HepG2 (cell line): Measurements from ENCODE around the gene USP30. TPM values are rescaled to one million over a fixed set of nuclear protein-coding genes. Genes with fewer than 3 reads are reported as not detected.

Experiments
- CBFB ChIP-seq: sonication (generic); formaldehyde crosslinking; IDR thresholded peaks from 2 replicates; pipeline ENCODE4 v1.4.0; 2020; ENCODE audit warnings: missing genetic modification reagents
- CC2D1A ChIP-seq: sonication (generic); formaldehyde crosslinking; IDR thresholded peaks from 2 replicates; pipeline ENCODE4 v1.8.1; 2023; ENCODE audit warnings: mild to moderate bottlenecking, missing genetic modification reagents
- CREB1 ChIP-seq, 2 experiments: fragments of 450-650 bp in 1 of 2; IDR thresholded peaks; 2 replicates each; pipeline ENCODE4 v1.6.1; 2016 to 2017; ENCODE audit warnings: control low read depth in 1 of 2, mild to moderate bottlenecking in 1 of 2, missing compliant biosample characterization in 1 of 2, missing genetic modification characterization in 1 of 2
- EEA1 ChIP-seq: sonication (generic); formaldehyde crosslinking; IDR thresholded peaks from 2 replicates; pipeline ENCODE4 v1.5.1; 2020; ENCODE audit warnings: mild to moderate bottlenecking, missing genetic modification reagents, borderline replicate concordance
- FLYWCH1 ChIP-seq: sonication (generic); formaldehyde crosslinking; IDR thresholded peaks from 2 replicates; pipeline ENCODE4 v1.8.1; 2023; ENCODE audit warnings: mild to moderate bottlenecking, missing genetic modification reagents
- ISX ChIP-seq: sonication (generic); formaldehyde crosslinking; conservative IDR thresholded peaks from 2 replicates; pipeline ENCODE4 v1.5.0; 2020; ENCODE audit warnings: missing genetic modification reagents
- KLF16 ChIP-seq, 2 experiments: sonication (generic) in 1 of 2; formaldehyde crosslinking in 1 of 2; IDR thresholded peaks; 2 replicates each; pipeline versions ENCODE4 v1.6.1 to v1.8.0; 2016 to 2023; ENCODE audit warnings: missing genetic modification reagents in 2 of 2, missing compliant biosample characterization in 1 of 2
- KMT2A ChIP-seq: sonication (generic); formaldehyde crosslinking; IDR thresholded peaks from 2 replicates; pipeline ENCODE4 v1.4.0; 2020; ENCODE audit warnings: missing genetic modification reagents
- MAF1 ChIP-seq: sonication (generic); formaldehyde crosslinking; IDR thresholded peaks from 2 replicates; pipeline ENCODE4 v1.5.0; 2020; ENCODE audit warnings: missing genetic modification reagents, borderline replicate concordance
- MIER2 ChIP-seq: IDR thresholded peaks from 2 replicates; pipeline ENCODE4 v1.6.1; 2016; ENCODE audit warnings: missing biosample characterization, missing genetic modification reagents
- MXD4 ChIP-seq: IDR thresholded peaks from 2 replicates; pipeline ENCODE4 v1.6.1; 2016; ENCODE audit warnings: mild to moderate bottlenecking, missing biosample characterization, missing genetic modification reagents
- MYNN ChIP-seq: sonication (generic); formaldehyde crosslinking; IDR thresholded peaks from 2 replicates; pipeline ENCODE4 v1.4.0; 2020; ENCODE audit warnings: mild to moderate bottlenecking, low read depth, missing genetic modification reagents
- NFIB ChIP-seq: sonication (generic); formaldehyde crosslinking; IDR thresholded peaks from 2 replicates; pipeline ENCODE4 v1.9.0; 2021; ENCODE audit warnings: missing genetic modification reagents, mild to moderate bottlenecking, borderline replicate concordance
- NR2F2 ChIP-seq: IDR thresholded peaks from 2 replicates; pipeline ENCODE4 v1.6.1; 2012; ENCODE audit warnings: low read depth, inconsistent platforms, borderline replicate concordance
- SALL2 ChIP-seq: sonication (generic); formaldehyde crosslinking; IDR thresholded peaks from 2 replicates; pipeline ENCODE4 v1.8.1; 2023; ENCODE audit warnings: mild to moderate bottlenecking, missing genetic modification reagents, inconsistent platforms
- ZIK1 ChIP-seq: sonication (generic); formaldehyde crosslinking; IDR thresholded peaks from 2 replicates; pipeline ENCODE4 v1.5.0; 2020; ENCODE audit warnings: mild to moderate bottlenecking, low read depth, missing genetic modification reagents, borderline replicate concordance
- ZNF260 ChIP-seq: sonication (generic); formaldehyde crosslinking; IDR thresholded peaks from 2 replicates; pipeline ENCODE4 v1.4.0; 2020; ENCODE audit warnings: missing genetic modification reagents, low read depth, mild to moderate bottlenecking, borderline replicate concordance
- ZNF282 ChIP-seq: fragments of 450-650 bp; IDR thresholded peaks from 2 replicates; pipeline ENCODE4 v1.6.1; 2018; ENCODE audit not compliant: partially characterized antibody
- ZNF343 ChIP-seq: sonication (generic); formaldehyde crosslinking; IDR thresholded peaks from 2 replicates; pipeline ENCODE4 v1.4.0; 2020; ENCODE audit warnings: mild to moderate bottlenecking, missing genetic modification reagents
- ZNF564 ChIP-seq: sonication (generic); formaldehyde crosslinking; IDR thresholded peaks from 2 replicates; pipeline ENCODE4 v1.8.1; 2023; ENCODE audit warnings: mild to moderate bottlenecking, missing genetic modification reagents
- ZNF605 ChIP-seq: sonication (generic); formaldehyde crosslinking; IDR thresholded peaks from 2 replicates; pipeline ENCODE4 v1.8.0; 2022; ENCODE audit warnings: mild to moderate bottlenecking, missing genetic modification reagents
- ZNF619 ChIP-seq: sonication (generic); formaldehyde crosslinking; IDR thresholded peaks from 2 replicates; pipeline ENCODE4 v1.4.0; 2020; ENCODE audit warnings: mild to moderate bottlenecking, missing genetic modification reagents
- ZNF839 ChIP-seq: sonication (generic); formaldehyde crosslinking; IDR thresholded peaks from 2 replicates; pipeline ENCODE4 v1.4.0; 2020; ENCODE audit warnings: missing genetic modification reagents, mild to moderate bottlenecking, borderline replicate concordance
- polyA plus RNA-seq, 8 experiments: library from polyadenylated mRNA; depleted of rRNA in 3 of 8; stranded (reverse) in 7 of 8; unstranded in 1 of 8; fragments of >200 nt; fragmentation: Illumina TruSeq in 4 of 8; extraction: Trizol in 4 of 8; gene quantifications; 2 replicates each; pipeline versions ENCODE4 v1.2.1 to v1.2.3, GENCODE V29; 2011 to 2016; ENCODE audit warnings: low read depth in 4 of 8, missing spikeins in 1 of 8, mixed read lengths in 1 of 8; ENCODE audit not compliant: insufficient read depth in 1 of 8
- total RNA-seq, 5 experiments: library from RNA; depleted of rRNA; stranded (reverse); fragments of >200 nt; fragmentation: Illumina TruSeq; extraction: Trizol; gene quantifications; 2 replicates each; pipeline ENCODE4 v1.2.3, GENCODE V29; 2016; ENCODE audit warnings: low read depth in 1 of 5
- TF ChIP-seq, protein P1 (sequence below): sonication (generic); formaldehyde crosslinking; IDR thresholded peaks from 2 replicates; pipeline ENCODE4 v1.4.0; 2020; ENCODE audit warnings: mild to moderate bottlenecking, low read depth, missing genetic modification reagents
- TF ChIP-seq, protein P2 (sequence below): sonication (generic); formaldehyde crosslinking; IDR thresholded peaks from 2 replicates; pipeline ENCODE4 v1.4.0; 2020; ENCODE audit warnings: missing genetic modification reagents
- TF ChIP-seq, protein P3 (sequence below), 2 experiments: fragments of 450-650 bp in 1 of 2; sonication (generic) in 1 of 2; formaldehyde crosslinking; IDR thresholded peaks; 2 replicates each; pipeline versions ENCODE4 v1.5.0 to v1.8.0; 2020 to 2022; ENCODE audit warnings: mild to moderate bottlenecking in 1 of 2, missing genetic modification reagents in 1 of 2

Gene USP30
- total and polyA plus RNA-seq, 2 of the 13 experiments (the other 11 are each of a cell fraction or from before 2014, with no cell fraction given) = 11.2 to 20.8 TPM

DNA sequence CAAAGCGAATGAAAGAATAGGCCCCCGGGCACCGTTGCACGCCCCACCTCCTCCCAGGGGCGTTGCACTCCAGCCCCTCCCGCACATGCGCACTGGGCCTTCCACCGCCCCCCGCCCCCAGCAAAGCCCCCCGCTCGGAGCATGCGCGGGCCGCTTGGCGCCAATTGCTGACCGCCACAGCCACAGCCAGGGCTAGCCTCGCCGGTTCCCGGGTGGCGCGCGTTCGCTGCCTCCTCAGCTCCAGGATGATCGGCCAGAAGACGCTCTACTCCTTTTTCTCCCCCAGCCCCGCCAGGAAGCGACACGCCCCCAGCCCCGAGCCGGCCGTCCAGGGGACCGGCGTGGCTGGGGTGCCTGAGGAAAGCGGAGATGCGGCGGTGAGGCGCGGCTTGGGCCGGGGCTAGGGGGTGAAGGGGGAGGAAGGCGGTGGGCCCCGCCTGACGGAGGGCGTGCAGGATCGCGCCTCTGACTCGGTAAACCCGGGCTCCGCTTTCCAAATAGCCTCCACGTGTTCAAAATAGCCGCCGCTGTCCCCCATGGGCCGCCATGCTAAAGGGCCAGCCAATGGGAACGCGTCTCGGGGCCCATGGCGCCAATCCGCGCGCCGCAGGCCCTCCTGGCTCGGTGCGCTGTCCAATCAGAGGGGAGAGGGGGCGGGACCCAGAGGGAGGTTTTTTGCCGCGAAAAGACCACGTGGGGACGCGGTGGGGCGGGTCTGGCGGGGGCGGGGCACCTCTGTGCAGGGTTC lies 45.2 kb downstream of the USP30 start, which contains the start of gene UNG (continued):
- TF ChIP-seq, protein P1, sequence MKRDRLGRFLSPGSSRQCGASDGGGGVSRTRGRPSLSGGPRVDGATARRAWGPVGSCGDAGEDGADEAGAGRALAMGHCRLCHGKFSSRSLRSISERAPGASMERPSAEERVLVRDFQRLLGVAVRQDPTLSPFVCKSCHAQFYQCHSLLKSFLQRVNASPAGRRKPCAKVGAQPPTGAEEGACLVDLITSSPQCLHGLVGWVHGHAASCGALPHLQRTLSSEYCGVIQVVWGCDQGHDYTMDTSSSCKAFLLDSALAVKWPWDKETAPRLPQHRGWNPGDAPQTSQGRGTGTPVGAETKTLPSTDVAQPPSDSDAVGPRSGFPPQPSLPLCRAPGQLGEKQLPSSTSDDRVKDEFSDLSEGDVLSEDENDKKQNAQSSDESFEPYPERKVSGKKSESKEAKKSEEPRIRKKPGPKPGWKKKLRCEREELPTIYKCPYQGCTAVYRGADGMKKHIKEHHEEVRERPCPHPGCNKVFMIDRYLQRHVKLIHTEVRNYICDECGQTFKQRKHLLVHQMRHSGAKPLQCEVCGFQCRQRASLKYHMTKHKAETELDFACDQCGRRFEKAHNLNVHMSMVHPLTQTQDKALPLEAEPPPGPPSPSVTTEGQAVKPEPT (CRISPR knock-in tag) = peak; percentile 25; the same call in 1 of the 2 replicates
- TF ChIP-seq ZNF260 (no peak), ZNF282 (no peak), CC2D1A (CRISPR knock-in tag) (0 out of 2 replicates have a peak, but pooled peaks have one; percentile 33), ZIK1 (CRISPR knock-in tag) (no peak), CREB1 (IDR thresholded peaks at IDR 0.05) (peak; percentile 62), CREB1 (CRISPR knock-in tag; IDR thresholded peaks at IDR 0.05) (no peak; the same call in 1 of the 2 replicates), MXD4 (CRISPR knock-in tag) (peak; percentile 86), MYNN (no peak), EEA1 (CRISPR knock-in tag) (no peak), ZNF605 (peak; percentile 68; the same call in 1 of the 2 replicates), ZNF343 (CRISPR knock-in tag) (0 out of 2 replicates have a peak, but pooled peaks have one; percentile 69), NFIB (CRISPR knock-in tag) (no peak), KMT2A (no peak), FLYWCH1 (CRISPR knock-in tag) (peak; percentile 95; the same call in 1 of the 2 replicates), CBFB (CRISPR knock-in tag) (no peak), ZNF839 (CRISPR knock-in tag) (no peak), ZNF619 (CRISPR knock-in tag) (no peak), KLF16 (CRISPR knock-in tag; IDR thresholded peaks at IDR 0.05) (no peak; a peak in 1 of 4 replicates), SALL2 (CRISPR knock-in tag) (no peak), ZNF564 (CRISPR knock-in tag) (0 out of 2 replicates have a peak, but pooled peaks have one; percentile 29), MIER2 (CRISPR knock-in tag) (no peak), ISX (CRISPR knock-in tag) (no peak), MAF1 (CRISPR knock-in tag) (no peak), NR2F2 (no peak)
- TF ChIP-seq, protein P2, sequence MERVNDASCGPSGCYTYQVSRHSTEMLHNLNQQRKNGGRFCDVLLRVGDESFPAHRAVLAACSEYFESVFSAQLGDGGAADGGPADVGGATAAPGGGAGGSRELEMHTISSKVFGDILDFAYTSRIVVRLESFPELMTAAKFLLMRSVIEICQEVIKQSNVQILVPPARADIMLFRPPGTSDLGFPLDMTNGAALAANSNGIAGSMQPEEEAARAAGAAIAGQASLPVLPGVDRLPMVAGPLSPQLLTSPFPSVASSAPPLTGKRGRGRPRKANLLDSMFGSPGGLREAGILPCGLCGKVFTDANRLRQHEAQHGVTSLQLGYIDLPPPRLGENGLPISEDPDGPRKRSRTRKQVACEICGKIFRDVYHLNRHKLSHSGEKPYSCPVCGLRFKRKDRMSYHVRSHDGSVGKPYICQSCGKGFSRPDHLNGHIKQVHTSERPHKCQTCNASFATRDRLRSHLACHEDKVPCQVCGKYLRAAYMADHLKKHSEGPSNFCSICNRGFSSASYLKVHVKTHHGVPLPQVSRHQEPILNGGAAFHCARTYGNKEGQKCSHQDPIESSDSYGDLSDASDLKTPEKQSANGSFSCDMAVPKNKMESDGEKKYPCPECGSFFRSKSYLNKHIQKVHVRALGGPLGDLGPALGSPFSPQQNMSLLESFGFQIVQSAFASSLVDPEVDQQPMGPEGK (CRISPR knock-in tag) = peak; percentile 92
- TF ChIP-seq, protein P3, sequence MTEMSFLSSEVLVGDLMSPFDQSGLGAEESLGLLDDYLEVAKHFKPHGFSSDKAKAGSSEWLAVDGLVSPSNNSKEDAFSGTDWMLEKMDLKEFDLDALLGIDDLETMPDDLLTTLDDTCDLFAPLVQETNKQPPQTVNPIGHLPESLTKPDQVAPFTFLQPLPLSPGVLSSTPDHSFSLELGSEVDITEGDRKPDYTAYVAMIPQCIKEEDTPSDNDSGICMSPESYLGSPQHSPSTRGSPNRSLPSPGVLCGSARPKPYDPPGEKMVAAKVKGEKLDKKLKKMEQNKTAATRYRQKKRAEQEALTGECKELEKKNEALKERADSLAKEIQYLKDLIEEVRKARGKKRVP (CRISPR knock-in tag; IDR thresholded peaks at IDR 0.05) = peak in 1 of 2 experiments; percentile 79; a peak in 2 of 4 replicates
